CD4-positive, alpha-beta T cell (primary cell): ENCODE measurements around the gene CPNE2. TPM values are rescaled to one million over a fixed set of nuclear protein-coding genes. Genes with fewer than 3 reads are reported as not detected.

Experiments
- ATAC-seq: fragments of 200-7000 bp; cut with Tn5 transposase; one replicate; pipeline ENCODE4 v1.10.0; 2022; ENCODE audit warnings: mild to moderate bottlenecking; ENCODE audit not compliant: poor library complexity
- CTCF ChIA-PET: fragments of 350-600 bp; sonication (Branson Sonifier 250); formaldehyde crosslinking; loops from one replicate; lab custom pipeline; 2021; ENCODE audit warnings: antibody characterized with exemption, inconsistent platforms; lab: Charles Lee
- POLR2A ChIA-PET: fragments of 350-600 bp; sonication (Branson Sonifier 250); formaldehyde crosslinking; loops from one replicate; lab custom pipeline; 2021; ENCODE audit warnings: antibody characterized with exemption, inconsistent platforms; lab: Charles Lee
- DNase-seq, 14 experiments: peaks; one replicate each; pipeline ENCODE4 v3.0.0-alpha.2; 2013 to 2020; ENCODE audit warnings: mixed read lengths in 2 of 14
- H3K27ac ChIP-seq, 2 donors: one replicate each; pipeline versions ENCODE4 v1.5.1 to v1.7.0; 2013; ENCODE audit warnings: low read length in 2 of 2, low read depth in 1 of 2, mild to moderate bottlenecking in 1 of 2
- H3K27me3 ChIP-seq, 2 experiments: 1 replicate in 1 of 2; 2 replicates in 1 of 2; pipeline versions ENCODE4 v1.6.1 to v1.7.0; 2013; ENCODE audit warnings: low read length in 2 of 2, control low read depth in 1 of 2, mild to moderate bottlenecking in 1 of 2, moderate library complexity in 1 of 2; ENCODE audit not compliant: insufficient read depth in 2 of 2, control insufficient read depth in 1 of 2
- H3K36me3 ChIP-seq: one replicate; pipeline ENCODE4 v1.6.1; 2013; ENCODE audit warnings: low read length, control low read depth; ENCODE audit not compliant: insufficient read depth
- H3K4me1 ChIP-seq: one replicate; pipeline ENCODE4 v1.6.1; 2013; ENCODE audit warnings: low read length, control low read depth; ENCODE audit not compliant: insufficient read depth
- H3K4me3 ChIP-seq: one replicate; pipeline ENCODE4 v1.5.1; 2013; ENCODE audit warnings: mild to moderate bottlenecking, low read length, moderate library complexity
- H3K9me3 ChIP-seq, 2 experiments: 1 replicate in 1 of 2; 2 replicates in 1 of 2; pipeline versions ENCODE4 v1.6.1 to v1.7.0; 2013; ENCODE audit warnings: low read length in 2 of 2, mild to moderate bottlenecking in 2 of 2, control low read depth in 1 of 2, moderate library complexity in 1 of 2; ENCODE audit not compliant: control insufficient read depth in 1 of 2, insufficient read depth in 1 of 2
- H3K27ac Mint-ChIP-seq: one replicate; pipeline ENCODE4 v1.8.0; 2020; ENCODE audit warnings: mixed read lengths
- H3K27me3 Mint-ChIP-seq: one replicate; pipeline ENCODE4 v1.8.0; 2021; ENCODE audit warnings: mixed read lengths
- H3K36me3 Mint-ChIP-seq: one replicate; pipeline ENCODE4 v1.8.0; 2021; ENCODE audit warnings: low read depth, mixed read lengths
- H3K4me1 Mint-ChIP-seq: one replicate; pipeline ENCODE4 v1.8.0; 2021; ENCODE audit warnings: low read depth, mixed read lengths
- H3K4me3 Mint-ChIP-seq: one replicate; pipeline ENCODE4 v1.8.0; 2020; ENCODE audit warnings: mild to moderate bottlenecking, mixed read lengths
- H3K9me3 Mint-ChIP-seq: one replicate; pipeline ENCODE4 v1.8.0; 2020; ENCODE audit warnings: mixed read lengths
- intact Hi-C, 2 experiments: fragments of 100-400 bp; cut with DNase I in 1 of 2; cut with micrococcal nuclease in 1 of 2; formaldehyde crosslinking; loops; one replicate each; pipeline versions ENCODE4 v1.15.1 to v1.9.0; 2023 to 2025; cut with DNase I, micrococcal nuclease
- total RNA-seq, 174 experiments: library from RNA in 2 of 174; stranded (reverse) in 2 of 174; gene quantifications; one replicate each; pipeline ENCODE4 v1.2.3 and lab custom pipeline; 2021 to 2026
- TF ChIP-seq, protein P1 (sequence below): fragments of 200-600 bp; IDR thresholded peaks from one replicate; pipeline ENCODE4 v1.8.0; 2022; ENCODE audit warnings: antibody characterized with exemption, mild to moderate bottlenecking

Gene CPNE2
- total RNA-seq, 2 experiments from 2014 or later: 2.2 to 3.5 TPM

DNA sequence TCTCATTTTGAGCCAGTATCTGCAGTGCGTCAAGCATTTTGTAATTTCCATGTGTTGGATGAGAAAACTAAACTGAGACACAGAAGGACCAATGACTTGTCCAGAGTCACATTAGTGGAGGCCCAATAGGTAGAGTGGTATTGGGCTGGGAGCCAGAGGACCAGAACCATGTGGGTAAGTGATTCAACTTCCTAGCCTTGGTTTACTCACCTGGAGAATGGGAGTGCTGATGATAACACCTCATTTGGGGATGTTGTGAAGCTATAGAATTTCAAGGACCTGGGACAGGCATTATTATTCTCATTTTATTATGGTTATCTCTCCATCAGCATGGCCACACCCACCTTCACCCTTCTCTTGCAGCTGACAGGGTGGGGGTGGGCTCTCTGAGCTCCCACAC lies 8.1 kb downstream of the CPNE2 start:
- no peak overlapping the region for H3K27ac ChIP-seq
- no peaks in the 10 kb centered on the region for H3K36me3 ChIP-seq
- ChIA-PET POLR2A (interaction anchor here (0.9 to 1.3 kb wide), 2 partner anchors 9 to 16 kb away, joined by 3 read pairs; no protein-coding TSS in a partner anchor), CTCF (interaction anchor here (1.8 to 2.9 kb wide), 2 partner anchors 16 to 136 kb away, joined by 7 to 8 read pairs; no protein-coding TSS in a partner anchor)
- H3K9me3 ChIP-seq: no peaks in the 10 kb centered on the region
- Mint-ChIP-seq H3K4me3 (no peak overlapping the region), H3K4me1 (peaks cover 18% of the 10 kb centered on the region), H3K27ac (no peak overlapping the region), H3K36me3 (no peaks in the 10 kb centered on the region), H3K9me3 (no peaks in the 10 kb centered on the region), H3K27me3 (no peaks in the 10 kb centered on the region)
- no peak for DNase-seq
- no peak for ATAC-seq
- TF ChIP-seq, protein P1, sequence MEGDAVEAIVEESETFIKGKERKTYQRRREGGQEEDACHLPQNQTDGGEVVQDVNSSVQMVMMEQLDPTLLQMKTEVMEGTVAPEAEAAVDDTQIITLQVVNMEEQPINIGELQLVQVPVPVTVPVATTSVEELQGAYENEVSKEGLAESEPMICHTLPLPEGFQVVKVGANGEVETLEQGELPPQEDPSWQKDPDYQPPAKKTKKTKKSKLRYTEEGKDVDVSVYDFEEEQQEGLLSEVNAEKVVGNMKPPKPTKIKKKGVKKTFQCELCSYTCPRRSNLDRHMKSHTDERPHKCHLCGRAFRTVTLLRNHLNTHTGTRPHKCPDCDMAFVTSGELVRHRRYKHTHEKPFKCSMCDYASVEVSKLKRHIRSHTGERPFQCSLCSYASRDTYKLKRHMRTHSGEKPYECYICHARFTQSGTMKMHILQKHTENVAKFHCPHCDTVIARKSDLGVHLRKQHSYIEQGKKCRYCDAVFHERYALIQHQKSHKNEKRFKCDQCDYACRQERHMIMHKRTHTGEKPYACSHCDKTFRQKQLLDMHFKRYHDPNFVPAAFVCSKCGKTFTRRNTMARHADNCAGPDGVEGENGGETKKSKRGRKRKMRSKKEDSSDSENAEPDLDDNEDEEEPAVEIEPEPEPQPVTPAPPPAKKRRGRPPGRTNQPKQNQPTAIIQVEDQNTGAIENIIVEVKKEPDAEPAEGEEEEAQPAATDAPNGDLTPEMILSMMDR: no peak
- intact Hi-C loops: no loop called here
- H3K27me3 ChIP-seq: no peaks in the 10 kb centered on the region
- peaks cover 10% of the 10 kb centered on the region for H3K4me1 ChIP-seq
- H3K4me3 ChIP-seq: no peak overlapping the region

DNA sequence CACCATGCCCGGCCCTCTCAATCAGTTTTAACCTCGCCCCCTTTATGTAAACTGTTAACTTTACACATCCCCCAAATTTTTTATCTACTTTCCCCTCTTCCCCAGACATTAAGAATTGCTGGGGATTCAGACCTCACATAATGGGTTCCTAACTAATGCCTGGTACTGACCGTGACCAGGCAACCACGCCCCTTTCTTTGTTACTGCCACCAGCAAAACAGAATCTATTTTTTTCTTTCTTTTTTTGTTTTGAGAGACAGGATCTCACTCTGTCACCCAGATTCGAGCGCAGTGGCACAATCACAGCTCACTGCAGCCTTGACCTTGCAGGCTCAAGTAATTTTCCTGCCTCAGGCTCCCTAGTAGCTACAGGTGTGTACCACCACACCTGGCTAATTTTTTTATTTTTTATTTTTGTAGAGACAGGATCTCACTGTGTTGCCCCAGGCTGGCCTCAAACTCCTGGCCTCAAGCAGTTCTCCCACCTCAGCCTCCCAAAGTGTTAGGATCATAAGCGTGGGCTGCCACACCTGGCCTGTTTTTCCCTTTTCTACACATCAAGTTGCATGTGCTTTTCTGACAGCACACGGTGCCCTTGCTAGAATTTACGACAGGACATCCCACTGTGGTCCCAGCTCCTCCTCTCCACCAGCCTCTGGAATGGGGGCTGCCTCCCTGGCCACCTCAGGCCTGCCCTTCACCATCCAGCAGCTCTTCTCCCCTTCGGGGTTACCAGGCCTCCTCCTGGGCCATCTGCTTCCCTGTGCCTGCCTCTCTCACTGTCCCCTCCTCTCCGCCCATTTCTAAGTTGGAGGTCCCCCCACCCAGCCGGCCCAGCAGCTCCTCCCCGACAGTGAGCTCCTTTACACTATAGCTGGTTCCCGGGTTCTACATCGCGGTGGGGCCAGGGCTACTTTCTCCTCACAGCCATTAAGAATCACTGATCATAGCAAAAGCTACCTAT lies 10.8 kb downstream of the CPNE2 start:
- DNase-seq: no peak
- Histone ChIP-seq H3K4me3 (no peak overlapping the region), H3K9me3 (no peaks in the 10 kb centered on the region), H3K4me1 (peaks cover 25% of the 10 kb centered on the region), H3K36me3 (no peaks in the 10 kb centered on the region), H3K27ac (no peak overlapping the region), H3K27me3 (no peaks in the 10 kb centered on the region)
- no peak for ATAC-seq
- Mint-ChIP-seq H3K27me3 (no peaks in the 10 kb centered on the region), H3K36me3 (no peaks in the 10 kb centered on the region), H3K4me3 (no peak overlapping the region), H3K9me3 (no peaks in the 10 kb centered on the region), H3K4me1 (peaks cover 22% of the 10 kb centered on the region), H3K27ac (no peak overlapping the region)
- TF ChIP-seq, protein P1: no peak
- CTCF ChIA-PET: no interaction called here
- POLR2A ChIA-PET: no interaction called here
- intact Hi-C loops: no loop called here

DNA sequence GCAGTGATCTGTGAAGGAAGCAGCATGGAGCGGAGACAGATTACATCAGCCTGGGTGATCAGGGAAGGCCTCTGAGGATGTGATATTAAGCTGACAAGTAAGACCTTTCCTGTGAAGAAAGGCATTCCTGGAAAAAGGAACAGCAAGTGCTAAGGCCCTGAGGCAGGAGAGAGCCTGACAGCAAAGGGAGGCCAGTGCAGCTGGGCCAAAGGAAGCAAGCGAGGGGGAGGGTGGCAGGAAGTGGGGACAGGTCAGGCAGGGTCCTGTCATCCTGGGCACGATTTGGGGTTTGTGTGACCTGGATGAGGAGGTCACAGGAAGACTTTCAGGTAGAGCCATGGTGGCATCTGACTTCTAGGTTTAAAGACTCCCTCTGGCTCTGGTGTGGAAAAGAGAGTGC lies 12.3 kb downstream of the CPNE2 start:
- H3K9me3 Mint-ChIP-seq: no peaks in the 10 kb centered on the region
- no peak overlapping the region for H3K27ac ChIP-seq
- H3K4me3 ChIP-seq: no peak overlapping the region
- H3K36me3 Mint-ChIP-seq: no peaks in the 10 kb centered on the region
- H3K4me1 ChIP-seq: peaks cover 25% of the 10 kb centered on the region
- CTCF ChIA-PET: no interaction called here
- no peaks in the 10 kb centered on the region for H3K27me3 ChIP-seq
- H3K27me3 Mint-ChIP-seq: no peaks in the 10 kb centered on the region
- H3K4me1 Mint-ChIP-seq: peaks cover 22% of the 10 kb centered on the region
- no peak for DNase-seq
- intact Hi-C loops: no loop called here
- ATAC-seq: no peak
- TF ChIP-seq, protein P1: no peak
- H3K9me3 ChIP-seq: no peaks in the 10 kb centered on the region
- H3K27ac Mint-ChIP-seq: no peak overlapping the region
- H3K4me3 Mint-ChIP-seq: no peak overlapping the region
- H3K36me3 ChIP-seq: no peaks in the 10 kb centered on the region
- POLR2A ChIA-PET: no interaction called here
